GM21360 (cell line): Measurements from ENCODE around the gene SEPTIN5.

Experiments used
- ATAC-seq: cut with Tn5 transposase; IDR thresholded peaks from one replicate; pipeline ENCODE4 v1.9.1; 2021; ENCODE audit warnings: mild to moderate bottlenecking, moderate library complexity; ENCODE audit not compliant: unreplicated experiment

Gene SEPTIN5

GRCh38 chr22:19704355-19705015, 9.8 kb upstream of the SEPTIN5 start:
- no peak for ATAC-seq

GRCh38 chr22:19705181-19705934, 8.9 kb upstream of the SEPTIN5 start:
- no peak for ATAC-seq

GRCh38 chr22:19706661-19707151, 7.6 kb upstream of the SEPTIN5 start:
- ATAC-seq = no peak

GRCh38 chr22:19707347-19708290, 6.7 kb upstream of the SEPTIN5 start:
- ATAC-seq = no peak

GRCh38 chr22:19708321-19709011, 5.8 kb upstream of the SEPTIN5 start:
- no peak for ATAC-seq

GRCh38 chr22:19709063-19709769, 5.1 kb upstream of the SEPTIN5 start:
- ATAC-seq = no peak

- ATAC-seq = no peak
Observed at GRCh38 chr22:19710020-19710768, 4.1 kb upstream of the SEPTIN5 start.

GRCh38 chr22:19710769-19711106, 3.6 kb upstream of the SEPTIN5 start:
- no peak for ATAC-seq

GRCh38 chr22:19713245-19713644, 1.1 kb upstream of the SEPTIN5 start:
- no peak for ATAC-seq

GRCh38 chr22:19713650-19714311, 522 bp upstream of the SEPTIN5 start:
- ATAC-seq = no peak

GRCh38 chr22:19715188-19715930, 1.1 kb downstream of the SEPTIN5 start:
- ATAC-seq = no peak

- no peak for ATAC-seq
Observed at GRCh38 chr22:19716041-19716828, 1.9 kb downstream of the SEPTIN5 start.

- no peak for ATAC-seq
Observed at GRCh38 chr22:19716829-19717105, 2.5 kb downstream of the SEPTIN5 start.

GRCh38 chr22:19717181-19717580, 2.9 kb downstream of the SEPTIN5 start:
- ATAC-seq = no peak

- ATAC-seq = peak; percentile 53
Observed at GRCh38 chr22:19717691-19718455, 3.6 kb downstream of the SEPTIN5 start.

GRCh38 chr22:19718456-19719049, 4.2 kb downstream of the SEPTIN5 start:
- no peak for ATAC-seq
